ENCODE data around the gene FGD4. TPM values are rescaled to one million over a fixed set of nuclear protein-coding genes. Genes with fewer than 3 reads are reported as not detected.

Gene FGD4
- total and polyA plus RNA-seq, 2 of the 4 experiments (the other 2 are of a cell fraction), result 2.1 to 8.8 TPM

DNA sequence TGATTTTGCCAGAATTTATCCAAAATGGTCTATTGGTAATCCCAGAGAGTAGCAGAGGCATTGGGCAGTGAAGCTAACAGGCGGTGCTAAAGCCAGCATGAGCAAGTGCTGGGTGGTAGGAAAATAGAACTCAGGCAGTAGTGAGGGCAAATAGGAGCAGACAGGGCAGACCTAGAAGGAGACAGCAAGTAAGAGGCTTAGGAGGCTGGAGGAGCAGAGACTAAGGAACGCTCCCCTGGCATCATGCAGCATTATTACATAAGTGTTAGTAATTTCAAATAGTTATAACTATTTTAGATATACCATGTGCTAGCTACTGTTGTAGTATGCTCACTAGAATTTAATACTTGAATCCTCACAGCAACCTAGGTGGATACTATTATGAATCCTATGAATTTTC, 151.7 kb downstream of the FGD4 start:
- TF ChIP-seq CHD1 (IDR thresholded peaks at IDR 0.05; ENCODE audit: low read depth, low read length), result no peak
- TF ChIP-seq MAFK (IDR thresholded peaks at IDR 0.05; ENCODE audit: low read depth, low read length), result no peak
- no peak for TF ChIP-seq NFE2L2 (IDR thresholded peaks at IDR 0.05; ENCODE audit: low read depth, low read length)
- no peak for TF ChIP-seq CEBPB (IDR thresholded peaks at IDR 0.05; ENCODE audit: low read depth, low read length)
- TF ChIP-seq SMC3 (IDR thresholded peaks at IDR 0.05; ENCODE audit: low read depth, low read length), result no peak
- TF ChIP-seq, protein P1, sequence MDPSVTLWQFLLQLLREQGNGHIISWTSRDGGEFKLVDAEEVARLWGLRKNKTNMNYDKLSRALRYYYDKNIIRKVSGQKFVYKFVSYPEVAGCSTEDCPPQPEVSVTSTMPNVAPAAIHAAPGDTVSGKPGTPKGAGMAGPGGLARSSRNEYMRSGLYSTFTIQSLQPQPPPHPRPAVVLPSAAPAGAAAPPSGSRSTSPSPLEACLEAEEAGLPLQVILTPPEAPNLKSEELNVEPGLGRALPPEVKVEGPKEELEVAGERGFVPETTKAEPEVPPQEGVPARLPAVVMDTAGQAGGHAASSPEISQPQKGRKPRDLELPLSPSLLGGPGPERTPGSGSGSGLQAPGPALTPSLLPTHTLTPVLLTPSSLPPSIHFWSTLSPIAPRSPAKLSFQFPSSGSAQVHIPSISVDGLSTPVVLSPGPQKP (IDR thresholded peaks at IDR 0.05; ENCODE audit: borderline replicate concordance, low read depth, low read length), result no peak
- no peak for TF ChIP-seq MAZ (IDR thresholded peaks at IDR 0.05; ENCODE audit: borderline replicate concordance, low read depth, low read length)
- TF ChIP-seq RFX5 (IDR thresholded peaks at IDR 0.05; ENCODE audit: low read depth, low read length), result no peak
- no peak for TF ChIP-seq POLR2A (IDR thresholded peaks at IDR 0.05; ENCODE audit: low read depth, low read length)
- TF ChIP-seq, protein P2, sequence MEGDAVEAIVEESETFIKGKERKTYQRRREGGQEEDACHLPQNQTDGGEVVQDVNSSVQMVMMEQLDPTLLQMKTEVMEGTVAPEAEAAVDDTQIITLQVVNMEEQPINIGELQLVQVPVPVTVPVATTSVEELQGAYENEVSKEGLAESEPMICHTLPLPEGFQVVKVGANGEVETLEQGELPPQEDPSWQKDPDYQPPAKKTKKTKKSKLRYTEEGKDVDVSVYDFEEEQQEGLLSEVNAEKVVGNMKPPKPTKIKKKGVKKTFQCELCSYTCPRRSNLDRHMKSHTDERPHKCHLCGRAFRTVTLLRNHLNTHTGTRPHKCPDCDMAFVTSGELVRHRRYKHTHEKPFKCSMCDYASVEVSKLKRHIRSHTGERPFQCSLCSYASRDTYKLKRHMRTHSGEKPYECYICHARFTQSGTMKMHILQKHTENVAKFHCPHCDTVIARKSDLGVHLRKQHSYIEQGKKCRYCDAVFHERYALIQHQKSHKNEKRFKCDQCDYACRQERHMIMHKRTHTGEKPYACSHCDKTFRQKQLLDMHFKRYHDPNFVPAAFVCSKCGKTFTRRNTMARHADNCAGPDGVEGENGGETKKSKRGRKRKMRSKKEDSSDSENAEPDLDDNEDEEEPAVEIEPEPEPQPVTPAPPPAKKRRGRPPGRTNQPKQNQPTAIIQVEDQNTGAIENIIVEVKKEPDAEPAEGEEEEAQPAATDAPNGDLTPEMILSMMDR (conservative IDR thresholded peaks at IDR 0.05; ENCODE audit: low read depth, low read length), result no peak
- no peak for TF ChIP-seq BHLHE40 (IDR thresholded peaks at IDR 0.05; ENCODE audit: low read depth, low read length)
- TF ChIP-seq RAD21 (IDR thresholded peaks at IDR 0.05; ENCODE audit: low read length), result no peak
- no peak for TF ChIP-seq RCOR1 (IDR thresholded peaks at IDR 0.05; ENCODE audit: insufficient replicate concordance, low read length)
- no peak for TF ChIP-seq MXI1 (IDR thresholded peaks at IDR 0.05; ENCODE audit: borderline replicate concordance, low read depth, low read length)
- TF ChIP-seq FOS (IDR thresholded peaks at IDR 0.05; ENCODE audit: low read depth, low read length), result no peak
- no peak for TF ChIP-seq USF2 (IDR thresholded peaks at IDR 0.05; ENCODE audit: low read depth, low read length)

More for the DNA sequence above, 151.7 kb downstream of the FGD4 start:
- Histone ChIP-seq H3K9ac (ENCODE audit: low read depth, low read length) (no peak overlapping the region), H2AFZ (replicated peaks; ENCODE audit: low read length, poor library complexity) (no peak overlapping the region), H4K8ac (ENCODE audit: low read depth in 2 of 2, low read length in 2 of 2) (no peak overlapping the region), H3K23ac (ENCODE audit: low read depth, low read length) (no peak overlapping the region), H2AK9ac (replicated peaks; ENCODE audit: low read depth, low read length, poor library complexity) (no peak overlapping the region), H2AK5ac (ENCODE audit: low read depth, low read length) (no peak overlapping the region), H3K4me1 (ENCODE audit: control insufficient read depth, insufficient read depth, low read length) (peaks cover 8% of the 10 kb centered on the region), H4K20me1 (ENCODE audit: insufficient read depth, low read length) (peaks cover 47% of the 10 kb centered on the region; the same call in 1 of the 2 replicates), H2BK5ac (ENCODE audit: low read depth, low read length, poor library complexity, severe bottlenecking) (no peak overlapping the region), H3K27me3 (ENCODE audit: control insufficient read depth, insufficient read depth, low read length) (no peaks in the 10 kb centered on the region), H3K79me1 (ENCODE audit: low read depth in 1 of 2, low read length in 2 of 2) (peaks cover 23 to 78% of the 10 kb centered on the region in 2 experiments), H3K56ac (ENCODE audit: extremely low read depth, insufficient read depth, low read length) (no peak overlapping the region), H3K18ac (ENCODE audit: low read depth, low read length) (no peak overlapping the region), H4K91ac (ENCODE audit: insufficient read depth, low read depth, low read length) (no peak overlapping the region), H3K4me2 (ENCODE audit: low read depth, low read length) (no peak overlapping the region), H3K9me1 (ENCODE audit: insufficient read depth, low read length) (peaks cover 17% of the 10 kb centered on the region), H4K5ac (ENCODE audit: low read depth, low read length) (no peak overlapping the region), H3K4ac (ENCODE audit: low read depth, low read length) (no peak overlapping the region), H2BK20ac (ENCODE audit: low read depth, low read length) (no peak overlapping the region), H3K4me3 (ENCODE audit: insufficient read depth, low read depth, low read length) (no peak overlapping the region), H3K36me3 (ENCODE audit: control insufficient read depth, insufficient read depth, low read length) (no peaks in the 10 kb centered on the region), H2BK15ac (ENCODE audit: low read depth, low read length) (no peak overlapping the region), H3K14ac (replicated peaks; ENCODE audit: low read depth, low read length) (no peak overlapping the region; the same call in 1 of the 2 replicates), H2BK120ac (ENCODE audit: low read depth, low read length) (no peak overlapping the region), H3K9me3 (ENCODE audit: control insufficient read depth, insufficient read depth, low read length) (no peaks in the 10 kb centered on the region), H3K27ac (ENCODE audit: insufficient read depth, low read length) (no peak overlapping the region)
- WGBS, 2 experiments (ENCODE audit: extremely low coverage in 2 of 2, insufficient read length in 1 of 2), result 100% methylated on average over 1 of the region's 2 CpGs; no CpG with 5 or more reads in 1 of the 2 experiments
- ChIA-PET POLR2A (ENCODE audit: unreplicated experiment) (no interaction called here), CTCF (interaction anchor here (0.6 kb wide), 1 partner anchor 1148 kb away, joined by 9 read pairs; no protein-coding TSS in a partner anchor)
- in situ Hi-C loops (cut with MboI; ENCODE audit: low sequenced_read_pairs), result no loop called here
- no peak for ATAC-seq (ENCODE audit: low read depth)
- intact Hi-C loops (cut with micrococcal nuclease), result no loop called here
- DNase-seq, result no peak
- BruUV-seq (replicated peaks), result no TSS peak
- dilution Hi-C loops (cut with HindIII; ENCODE audit: low sequenced_read_pairs, unreplicated experiment), result no loop called here

Measured in IMR-90 (cell line).